Type B pancreatic cell (in vitro differentiated cells): Measurements from ENCODE around the gene KLHL25. TPM values are rescaled to one million over a fixed set of nuclear protein-coding genes. Genes with fewer than 3 reads are reported as not detected.

Experiments used
- DNase-seq: peaks from one replicate; pipeline ENCODE4 v3.0.0; 2021; ENCODE audit warnings: mixed read lengths; ENCODE audit not compliant: unreplicated experiment; ENCODE audit errors: extremely low spot score
- H3K27ac Mint-ChIP-seq: 2 replicates; pipeline ENCODE4 v1.8.0; 2021; ENCODE audit warnings: mild to moderate bottlenecking, mixed read lengths
- H3K27me3 Mint-ChIP-seq: 2 replicates; pipeline ENCODE4 v1.8.0; 2021; ENCODE audit warnings: mixed read lengths
- H3K36me3 Mint-ChIP-seq: 2 replicates; pipeline ENCODE4 v1.8.0; 2021; ENCODE audit warnings: mixed read lengths
- H3K4me1 Mint-ChIP-seq: one replicate; pipeline ENCODE4 v1.8.0; 2021; ENCODE audit warnings: mixed read lengths; ENCODE audit not compliant: unreplicated experiment
- H3K4me3 Mint-ChIP-seq: 2 replicates; pipeline ENCODE4 v1.8.0; 2021; ENCODE audit warnings: mild to moderate bottlenecking, mixed read lengths
- H3K9me3 Mint-ChIP-seq: 2 replicates; pipeline ENCODE4 v1.8.0; 2021; ENCODE audit warnings: mixed read lengths
- total RNA-seq: library from RNA; stranded (reverse); gene quantifications from 2 replicates; pipeline ENCODE4 v1.2.1, GENCODE V29; 2021; ENCODE audit warnings: low replicate concordance
- TF ChIP-seq, protein P1 (sequence below): fragments of 200-600 bp; sonication (generic); conservative IDR thresholded peaks from 2 replicates; pipeline ENCODE4 v1.5.0; 2021; ENCODE audit warnings: antibody characterized with exemption, mild to moderate bottlenecking

The KLHL25 gene
- total RNA-seq, 1 donor from 2014 or later: 12.3 TPM

DNA sequence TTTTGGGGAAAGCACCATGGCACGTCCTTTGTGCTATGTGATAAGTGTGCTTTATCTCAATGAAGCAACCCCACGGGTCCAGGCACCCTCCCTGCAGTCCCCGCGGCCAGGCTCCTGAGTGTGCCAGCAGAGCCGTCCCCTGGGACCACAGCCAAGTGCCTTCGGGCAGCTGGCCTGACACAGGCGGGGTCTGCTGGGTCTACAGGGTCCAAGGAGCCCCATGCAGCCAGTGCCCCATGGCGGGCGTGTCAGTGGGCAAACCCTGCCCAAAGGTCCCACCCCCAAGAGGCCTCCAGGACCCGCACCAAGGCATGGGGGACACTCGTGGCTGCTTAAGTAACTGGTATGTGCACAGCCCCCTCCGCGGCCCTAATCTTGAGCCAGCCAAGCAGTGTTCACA is 35.3 kb downstream of the KLHL25 start:
- Mint-ChIP-seq H3K27ac (no peak overlapping the region), H3K9me3 (no peaks in the 10 kb centered on the region), H3K36me3 (peaks cover 4% of the 10 kb centered on the region), H3K27me3 (no peaks in the 10 kb centered on the region), H3K4me3 (no peak overlapping the region), H3K4me1 (peaks cover 9% of the 10 kb centered on the region)
- no peak for DNase-seq
- TF ChIP-seq, protein P1, sequence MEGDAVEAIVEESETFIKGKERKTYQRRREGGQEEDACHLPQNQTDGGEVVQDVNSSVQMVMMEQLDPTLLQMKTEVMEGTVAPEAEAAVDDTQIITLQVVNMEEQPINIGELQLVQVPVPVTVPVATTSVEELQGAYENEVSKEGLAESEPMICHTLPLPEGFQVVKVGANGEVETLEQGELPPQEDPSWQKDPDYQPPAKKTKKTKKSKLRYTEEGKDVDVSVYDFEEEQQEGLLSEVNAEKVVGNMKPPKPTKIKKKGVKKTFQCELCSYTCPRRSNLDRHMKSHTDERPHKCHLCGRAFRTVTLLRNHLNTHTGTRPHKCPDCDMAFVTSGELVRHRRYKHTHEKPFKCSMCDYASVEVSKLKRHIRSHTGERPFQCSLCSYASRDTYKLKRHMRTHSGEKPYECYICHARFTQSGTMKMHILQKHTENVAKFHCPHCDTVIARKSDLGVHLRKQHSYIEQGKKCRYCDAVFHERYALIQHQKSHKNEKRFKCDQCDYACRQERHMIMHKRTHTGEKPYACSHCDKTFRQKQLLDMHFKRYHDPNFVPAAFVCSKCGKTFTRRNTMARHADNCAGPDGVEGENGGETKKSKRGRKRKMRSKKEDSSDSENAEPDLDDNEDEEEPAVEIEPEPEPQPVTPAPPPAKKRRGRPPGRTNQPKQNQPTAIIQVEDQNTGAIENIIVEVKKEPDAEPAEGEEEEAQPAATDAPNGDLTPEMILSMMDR: no peak

- no peak for DNase-seq
- Mint-ChIP-seq H3K27ac (no peak overlapping the region), H3K4me1 (peaks cover 9% of the 10 kb centered on the region), H3K36me3 (peaks cover 4% of the 10 kb centered on the region), H3K4me3 (no peak overlapping the region), H3K27me3 (no peaks in the 10 kb centered on the region), H3K9me3 (no peaks in the 10 kb centered on the region)
- TF ChIP-seq, protein P1: no peak
Observed at GRCh38 chr15:85758655-85758978, 36.1 kb downstream of the KLHL25 start.

GRCh38 chr15:85757939-85758654 is 36.6 kb downstream of the KLHL25 start:
- no peak overlapping the region for H3K27ac Mint-ChIP-seq
- DNase-seq: no peak
- no peak overlapping the region for H3K4me3 Mint-ChIP-seq
- H3K27me3 Mint-ChIP-seq: no peaks in the 10 kb centered on the region
- peaks cover 4% of the 10 kb centered on the region for H3K36me3 Mint-ChIP-seq
- H3K9me3 Mint-ChIP-seq: no peaks in the 10 kb centered on the region
- TF ChIP-seq, protein P1: no peak
- peaks cover 5% of the 10 kb centered on the region for H3K4me1 Mint-ChIP-seq

DNA sequence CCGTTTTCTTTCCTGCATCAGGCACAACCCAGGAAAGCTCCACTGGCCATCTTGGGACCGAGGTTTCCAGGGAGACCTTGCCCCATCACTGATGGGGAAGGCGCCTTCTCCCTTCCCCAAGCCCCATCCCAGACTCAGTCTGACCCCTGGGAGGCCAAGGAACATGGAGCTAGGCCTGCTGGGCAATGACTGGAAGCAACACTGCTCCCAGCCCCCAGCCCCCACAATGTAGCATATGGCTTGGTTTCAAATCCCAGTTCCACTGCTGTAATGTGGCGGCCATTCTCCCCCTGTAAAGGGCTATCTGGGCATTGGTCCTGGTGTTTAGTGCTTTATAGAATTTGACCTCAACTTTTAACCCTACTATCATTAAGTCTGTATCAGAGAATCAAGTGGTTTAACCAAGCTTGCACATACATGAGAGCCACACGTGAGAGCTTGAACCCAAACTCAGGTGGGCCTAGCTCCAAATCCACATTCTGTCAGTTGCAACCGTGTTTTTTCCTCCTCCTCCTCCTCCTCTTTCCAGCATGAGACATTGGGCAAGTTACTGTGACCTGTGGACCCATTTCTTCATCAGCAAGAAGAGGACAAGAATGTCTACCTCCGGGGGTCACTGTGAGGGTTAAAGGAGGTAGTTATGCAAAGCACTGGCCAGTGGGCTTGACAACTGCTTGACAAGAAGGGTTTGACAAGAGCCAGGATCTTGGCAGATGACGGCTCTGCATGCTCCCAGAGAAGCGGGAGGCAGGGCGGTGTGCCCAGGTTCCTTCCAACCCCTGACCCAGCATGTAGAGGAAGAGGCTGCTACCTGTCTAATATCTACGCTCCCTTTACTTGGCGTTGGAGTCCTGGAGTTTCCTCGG is 37.4 kb downstream of the KLHL25 start:
- Mint-ChIP-seq H3K4me3 (no peak overlapping the region), H3K36me3 (peaks cover 4% of the 10 kb centered on the region), H3K27me3 (no peaks in the 10 kb centered on the region), H3K27ac (no peak overlapping the region), H3K9me3 (no peaks in the 10 kb centered on the region), H3K4me1 (peaks cover 8% of the 10 kb centered on the region)
- TF ChIP-seq, protein P1: no peak
- no peak for DNase-seq

- no peak overlapping the region for H3K27ac Mint-ChIP-seq
- H3K4me3 Mint-ChIP-seq: no peak overlapping the region
- TF ChIP-seq, protein P1: no peak
- DNase-seq: no peak
- H3K27me3 Mint-ChIP-seq: no peaks in the 10 kb centered on the region
- no peaks in the 10 kb centered on the region for H3K9me3 Mint-ChIP-seq
- peaks cover 4% of the 10 kb centered on the region for H3K4me1 Mint-ChIP-seq
- peaks cover 4% of the 10 kb centered on the region for H3K36me3 Mint-ChIP-seq
Observed at GRCh38 chr15:85756411-85757072, 38.2 kb downstream of the KLHL25 start.
